Measurements from ENCODE around the gene TRIM65. TPM values are rescaled to one million over a fixed set of nuclear protein-coding genes. Genes with fewer than 3 reads are reported as not detected.

TRIM65 gene
- total RNA-seq, 1 experiment from 2014 or later: 23.1 TPM

- no peak for DNase-seq
- Mint-ChIP-seq H3K4me1 (ENCODE audit: low read depth, unreplicated experiment) (peaks cover 26% of the 10 kb centered on the region), H3K36me3 (ENCODE audit: insufficient read depth, unreplicated experiment) (peaks cover 36% of the 10 kb centered on the region), H3K4me3 (ENCODE audit: unreplicated experiment) (no peak overlapping the region), H3K9me3 (ENCODE audit: unreplicated experiment) (no peaks in the 10 kb centered on the region), H3K27me3 (ENCODE audit: insufficient read depth, unreplicated experiment) (no peaks in the 10 kb centered on the region), H3K27ac (ENCODE audit: unreplicated experiment) (peak overlapping the region; percentile 93)
- Histone ChIP-seq H3K4me1 (peaks cover 41% of the 10 kb centered on the region), H3K36me3 (ENCODE audit: control insufficient read depth, insufficient read depth, low read length) (peaks cover 8% of the 10 kb centered on the region), H3K27me3 (replicated peaks; ENCODE audit: control insufficient read depth, insufficient read depth, low read length) (no peaks in the 10 kb centered on the region), H3K9me3 (no peaks in the 10 kb centered on the region), H3K4me3 (ENCODE audit: low read depth, low read length) (no peak overlapping the region)
- intact Hi-C loops (cut with micrococcal nuclease; ENCODE audit: unreplicated experiment): loop anchor here (1.0 kb wide), 1 partner anchor 8 kb away; the partner anchor contains the start of gene WBP2
- TF ChIP-seq CTCF (IDR thresholded peaks at IDR 0.05; ENCODE audit: insufficient read depth in 1 of 2, low read depth in 1 of 2, low read length in 1 of 2, severe bottlenecking in 1 of 2, unreplicated experiment in 1 of 2): no peak
- POLR2A ChIA-PET: interaction anchor here (0.5 to 3.7 kb wide), 3 partner anchors 8 to 77 kb away, joined by 4 to 30 read pairs (median 15); partner anchors contain the start of gene WBP2
- BruUV-seq (replicated peaks): no TSS peak
- CTCF ChIA-PET: interaction anchor here (0.5 to 2.8 kb wide), 6 partner anchors 9 to 577 kb away, joined by 3 to 34 read pairs (median 4); partner anchors contain the start of gene WBP2
Observed at GRCh38 chr17:75846692-75847613, 49.8 kb downstream of the TRIM65 start.

GRCh38 chr17:75845933-75846691, 50.6 kb downstream of the TRIM65 start:
- TF ChIP-seq CTCF (IDR thresholded peaks at IDR 0.05; ENCODE audit: insufficient read depth in 1 of 2, low read depth in 1 of 2, low read length in 1 of 2, severe bottlenecking in 1 of 2, unreplicated experiment in 1 of 2): peak in 1 of 2 experiments; percentile 23
- POLR2A ChIA-PET: interaction anchor here (0.5 to 3.7 kb wide), 3 partner anchors 9 to 77 kb away, joined by 4 to 30 read pairs (median 15); partner anchors contain the start of gene WBP2
- no peaks in the 10 kb centered on the region for H3K27me3 Mint-ChIP-seq (ENCODE audit: insufficient read depth, unreplicated experiment)
- H3K4me1 ChIP-seq: peaks cover 41% of the 10 kb centered on the region
- peak overlapping the region; percentile 54 for H3K4me3 Mint-ChIP-seq (ENCODE audit: unreplicated experiment)
- no peaks in the 10 kb centered on the region for H3K27me3 ChIP-seq (replicated peaks; ENCODE audit: control insufficient read depth, insufficient read depth, low read length)
- TSS peak; percentile 70 for BruUV-seq (replicated peaks)
- H3K36me3 Mint-ChIP-seq (ENCODE audit: insufficient read depth, unreplicated experiment): peaks cover 36% of the 10 kb centered on the region
- peak overlapping the region; percentile 93 for H3K27ac Mint-ChIP-seq (ENCODE audit: unreplicated experiment)
- no peaks in the 10 kb centered on the region for H3K9me3 Mint-ChIP-seq (ENCODE audit: unreplicated experiment)
- H3K9me3 ChIP-seq: no peaks in the 10 kb centered on the region
- intact Hi-C loops (cut with micrococcal nuclease; ENCODE audit: unreplicated experiment): loop anchor here (1.0 kb wide), 1 partner anchor 9 kb away; the partner anchor contains the start of gene WBP2
- peak; percentile 60 to 75 for DNase-seq
- H3K4me3 ChIP-seq (ENCODE audit: low read depth, low read length): no peak overlapping the region
- peaks cover 8% of the 10 kb centered on the region for H3K36me3 ChIP-seq (ENCODE audit: control insufficient read depth, insufficient read depth, low read length)
- CTCF ChIA-PET: interaction anchor here (0.5 to 2.8 kb wide), 8 partner anchors 9 to 135 kb away, joined by 3 to 34 read pairs (median 4); partner anchors contain the start of gene WBP2
- peaks cover 26% of the 10 kb centered on the region for H3K4me1 Mint-ChIP-seq (ENCODE audit: low read depth, unreplicated experiment)
